Panc1 (cell line): ENCODE measurements around the gene TP53AIP1. TPM values are rescaled to one million over a fixed set of nuclear protein-coding genes. Genes with fewer than 3 reads are reported as not detected.

Experiments used
- total RNA-seq: library from RNA; stranded (reverse); gene quantifications from one replicate; pipeline ENCODE4 v1.2.1, GENCODE V29; 2021; ENCODE audit not compliant: unreplicated experiment

The TP53AIP1 gene
- total RNA-seq, 1 experiment from 2014 or later: 0.08 TPM

Other genes with a start within 250 kb of the TP53AIP1 start
- 1.5 TPM for gene FLI1, start 248.8 kb downstream of the TP53AIP1 start, total RNA-seq
- not detected for gene KCNJ1, start 75.6 kb downstream of the TP53AIP1 start, total RNA-seq
- 0.28 TPM for gene KCNJ5, start 51.5 kb downstream of the TP53AIP1 start, total RNA-seq
- gene ARHGAP32, start 249.5 kb upstream of the TP53AIP1 start, total RNA-seq: 44.6 TPM